K562 (cell line): ENCODE measurements around the gene TMEM107. TPM values are rescaled to one million over a fixed set of nuclear protein-coding genes. Genes with fewer than 3 reads are reported as not detected.

ENCODE experiments used
- DLX4 ChIP-seq: fragments of 250-450 bp; sonication (Bioruptor Pico); IDR thresholded peaks from 2 replicates; pipeline ENCODE4 v1.6.1; 2021; ENCODE audit warnings: mild to moderate bottlenecking
- FOXA1 ChIP-seq: fragments of 450-650 bp; IDR thresholded peaks from 2 replicates; pipeline ENCODE4 v1.6.1; 2016; ENCODE audit warnings: mild to moderate bottlenecking, borderline replicate concordance
- FOXK1 ChIP-seq: sonication (generic); formaldehyde crosslinking; IDR thresholded peaks from 2 replicates; pipeline ENCODE4 v1.8.0; 2022; ENCODE audit warnings: missing genetic modification reagents, mild to moderate bottlenecking, borderline replicate concordance
- FOXM1 ChIP-seq, 2 experiments: fragments of 450-650 bp in 1 of 2; sonication (generic) in 1 of 2; formaldehyde crosslinking in 1 of 2; IDR thresholded peaks; 2 replicates each; pipeline versions ENCODE4 v1.6.1 to v1.9.0; 2017 to 2022; ENCODE audit warnings: low read depth in 2 of 2, mild to moderate bottlenecking in 2 of 2, missing genetic modification reagents in 1 of 2, moderate library complexity in 1 of 2
- GABPB1 ChIP-seq: sonication (generic); formaldehyde crosslinking; IDR thresholded peaks from 2 replicates; pipeline ENCODE4 v1.8.0; 2022; ENCODE audit warnings: mild to moderate bottlenecking, missing genetic modification reagents
- KAT2B ChIP-seq: IDR thresholded peaks from one replicate; pipeline ENCODE4 v1.6.1; 2012; ENCODE audit warnings: low read depth, mild to moderate bottlenecking, control low read depth, inconsistent platforms, low read length, moderate library complexity
- PML ChIP-seq: IDR thresholded peaks from 2 replicates; pipeline ENCODE4 v1.6.1; 2012; ENCODE audit warnings: low read length, inconsistent platforms
- POLR2AphosphoS5 ChIP-seq: IDR thresholded peaks from 2 replicates; pipeline ENCODE4 v1.6.1; 2011; ENCODE audit warnings: mild to moderate bottlenecking, low read depth, low read length, moderate library complexity; ENCODE audit not compliant: control insufficient read depth, insufficient read depth
- PYGO2 ChIP-seq: fragments of 450-650 bp; IDR thresholded peaks from 2 replicates; pipeline ENCODE4 v1.6.1; 2016; ENCODE audit warnings: mild to moderate bottlenecking, missing genetic modification characterization, moderate library complexity, missing compliant biosample characterization
- RB1 ChIP-seq: fragments of 450-650 bp; IDR thresholded peaks from 2 replicates; pipeline ENCODE4 v1.6.1; 2017; ENCODE audit warnings: low read depth, mild to moderate bottlenecking
- RBM25 ChIP-seq: fragments of 200-400 bp; formaldehyde crosslinking; IDR thresholded peaks from 2 replicates; pipeline ENCODE4 v1.6.1; 2018; ENCODE audit warnings: low read length, low read depth, moderate library complexity; ENCODE audit not compliant: severe bottlenecking
- SNAPC5 ChIP-seq: fragments of 250-450 bp; sonication (Bioruptor Pico); IDR thresholded peaks from 2 replicates; pipeline ENCODE4 v1.8.0; 2021; ENCODE audit warnings: moderate library complexity, mild to moderate bottlenecking, inconsistent platforms
- ZBTB40 ChIP-seq, 2 experiments: fragments of 450-650 bp in 1 of 2; sonication (generic) in 1 of 2; formaldehyde crosslinking in 1 of 2; IDR thresholded peaks; 2 replicates each; pipeline versions ENCODE4 v1.7.1 to v1.9.0; 2016 to 2022; ENCODE audit warnings: inconsistent platforms in 1 of 2, mild to moderate bottlenecking in 1 of 2, missing genetic modification reagents in 1 of 2
- ZNF583 ChIP-seq: fragments of 250-450 bp; sonication (Bioruptor Pico); IDR thresholded peaks from 2 replicates; pipeline ENCODE4 v1.4.0; 2020
- polyA plus RNA-seq, 8 experiments: library from polyadenylated mRNA; depleted of rRNA in 4 of 8; stranded (reverse) in 5 of 8; unstranded in 3 of 8; fragments of >200 nt; fragmentation: Nextera tagmentation in 2 of 8; fragmentation: Illumina TruSeq in 1 of 8; extraction: Ambion mirVana in 2 of 8; extraction: Trizol in 1 of 8; gene quantifications; 2 replicates each; pipeline versions ENCODE4 v1.2.1 to v1.2.3, GENCODE V29; 2011 to 2014; ENCODE audit warnings: inconsistent platforms in 1 of 8, missing spikeins in 1 of 8
- total RNA-seq, 7 experiments: library from RNA; depleted of rRNA in 6 of 7; stranded (reverse); fragments of >200 nt in 6 of 7; fragmentation: Illumina TruSeq in 2 of 7; extraction: Trizol in 2 of 7; gene quantifications; 2 replicates each; pipeline versions ENCODE4 v1.2.1 to v1.2.3, GENCODE V29; 2011 to 2021; ENCODE audit warnings: low replicate concordance in 1 of 7
- TF ChIP-seq, protein P1 (sequence below): fragments of 250-450 bp; sonication (Bioruptor Pico); IDR thresholded peaks from 2 replicates; pipeline ENCODE4 v1.4.0; 2020; ENCODE audit warnings: borderline replicate concordance

TMEM107 gene
- total and polyA plus RNA-seq, 9 of the 15 experiments (the other 6 are each of a cell fraction or from before 2014, with no cell fraction given), result 7.1 to 26.2 (median 16.9) TPM

DNA sequence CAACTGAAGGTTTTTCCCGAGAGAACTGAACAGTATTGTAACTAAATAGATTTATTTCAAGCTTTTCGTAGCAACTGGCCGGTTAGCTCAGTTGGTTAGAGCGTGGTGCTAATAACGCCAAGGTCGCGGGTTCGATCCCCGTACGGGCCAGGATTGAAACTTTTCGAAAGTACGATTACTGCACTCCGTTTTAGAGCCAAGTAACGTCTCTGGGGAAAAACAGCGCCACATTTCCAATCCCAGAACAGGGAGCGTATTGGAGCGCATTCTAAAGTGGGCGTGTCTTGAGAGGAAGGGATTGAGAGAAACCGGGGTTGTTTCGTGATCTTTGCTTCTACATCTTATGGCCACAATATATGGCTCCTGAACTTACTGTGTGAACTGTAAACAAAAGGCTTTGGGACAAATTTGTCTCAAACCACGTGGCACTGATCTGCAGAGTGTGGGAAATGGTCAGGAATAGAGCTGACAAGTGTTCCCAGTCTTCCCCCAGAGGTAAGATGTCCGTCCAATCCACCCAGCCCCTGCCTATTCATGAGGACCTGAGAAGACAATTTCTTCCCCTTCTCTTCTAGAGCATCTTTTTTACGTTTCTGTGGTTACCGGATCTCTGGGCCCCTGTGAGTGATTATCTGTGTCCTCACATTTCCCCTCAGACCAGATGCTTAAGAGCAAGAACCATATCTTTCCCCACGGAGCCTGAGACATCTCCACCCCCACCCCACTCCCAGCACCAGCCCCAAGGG, 11.5 kb upstream of the TMEM107 start (continued):
- no peak for TF ChIP-seq DLX4 (CRISPR knock-in tag)
- TF ChIP-seq KAT2B, result no peak
- no peak for TF ChIP-seq PYGO2 (tag)
- TF ChIP-seq SNAPC5 (CRISPR knock-in tag), result no peak
- no peak; the same call in 1 of the 2 replicates for TF ChIP-seq GABPB1 (CRISPR knock-in tag)
- TF ChIP-seq FOXK1 (CRISPR knock-in tag), result no peak
- TF ChIP-seq PML, result no peak
- TF ChIP-seq, protein P1, sequence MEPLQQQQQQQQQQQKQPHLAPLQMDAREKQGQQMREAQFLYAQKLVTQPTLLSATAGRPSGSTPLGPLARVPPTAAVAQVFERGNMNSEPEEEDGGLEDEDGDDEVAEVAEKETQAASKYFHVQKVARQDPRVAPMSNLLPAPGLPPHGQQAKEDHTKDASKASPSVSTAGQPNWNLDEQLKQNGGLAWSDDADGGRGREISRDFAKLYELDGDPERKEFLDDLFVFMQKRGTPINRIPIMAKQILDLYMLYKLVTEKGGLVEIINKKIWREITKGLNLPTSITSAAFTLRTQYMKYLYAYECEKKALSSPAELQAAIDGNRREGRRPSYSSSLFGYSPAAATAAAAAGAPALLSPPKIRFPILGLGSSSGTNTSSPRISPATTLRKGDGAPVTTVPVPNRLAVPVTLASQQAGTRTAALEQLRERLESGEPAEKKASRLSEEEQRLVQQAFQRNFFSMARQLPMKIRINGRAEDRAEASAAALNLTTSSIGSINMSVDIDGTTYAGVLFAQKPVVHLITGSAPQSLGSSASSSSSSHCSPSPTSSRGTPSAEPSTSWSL (CRISPR knock-in tag), result no peak
- no peak for TF ChIP-seq ZNF583
- TF ChIP-seq FOXA1, result no peak
- TF ChIP-seq RBM25, result no peak
- no peak; the same call in 1 of the 2 replicates for TF ChIP-seq ZBTB40 (IDR thresholded peaks at IDR 0.05)
- no peak for TF ChIP-seq ZBTB40 (CRISPR knock-in tag; IDR thresholded peaks at IDR 0.05)
- peak; percentile 85 for TF ChIP-seq FOXM1 (IDR thresholded peaks at IDR 0.05; ENCODE audit: low read depth)
- no peak for TF ChIP-seq FOXM1 (CRISPR knock-in tag; IDR thresholded peaks at IDR 0.05; ENCODE audit: low read depth)
- peak; percentile 55; the same call in 1 of the 2 replicates for TF ChIP-seq RB1
- TF ChIP-seq POLR2AphosphoS5, result peak; percentile 32; the same call in 1 of the 2 replicates
